ENCODE results near the gene EDAR.

DNA sequence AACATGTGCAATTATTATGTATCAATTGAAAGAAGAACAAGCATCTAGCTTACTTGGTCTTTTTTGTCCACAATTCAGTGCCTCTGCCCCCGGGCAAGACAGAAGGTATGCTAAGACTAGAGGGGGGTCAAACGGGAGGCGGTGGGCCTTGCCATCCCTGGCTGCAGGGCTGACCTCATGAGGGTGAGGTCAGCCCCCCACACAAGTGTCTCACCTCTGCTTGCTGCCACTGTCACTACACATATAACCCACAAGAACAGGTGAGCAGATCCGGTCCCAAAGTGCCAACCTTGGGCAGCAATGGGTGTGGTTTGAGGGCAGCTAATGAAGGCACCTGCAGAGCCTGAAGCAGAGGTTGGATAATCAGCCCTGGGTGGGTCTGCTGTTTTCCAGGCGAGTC, 71.5 kb downstream of the EDAR start:
- TF ChIP-seq, protein P1, sequence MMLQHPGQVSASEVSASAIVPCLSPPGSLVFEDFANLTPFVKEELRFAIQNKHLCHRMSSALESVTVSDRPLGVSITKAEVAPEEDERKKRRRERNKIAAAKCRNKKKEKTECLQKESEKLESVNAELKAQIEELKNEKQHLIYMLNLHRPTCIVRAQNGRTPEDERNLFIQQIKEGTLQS (IDR thresholded peaks at IDR 0.05; ENCODE audit: borderline replicate concordance, extremely low read depth, low read depth, low read length): no peak
- TF ChIP-seq, protein P2, sequence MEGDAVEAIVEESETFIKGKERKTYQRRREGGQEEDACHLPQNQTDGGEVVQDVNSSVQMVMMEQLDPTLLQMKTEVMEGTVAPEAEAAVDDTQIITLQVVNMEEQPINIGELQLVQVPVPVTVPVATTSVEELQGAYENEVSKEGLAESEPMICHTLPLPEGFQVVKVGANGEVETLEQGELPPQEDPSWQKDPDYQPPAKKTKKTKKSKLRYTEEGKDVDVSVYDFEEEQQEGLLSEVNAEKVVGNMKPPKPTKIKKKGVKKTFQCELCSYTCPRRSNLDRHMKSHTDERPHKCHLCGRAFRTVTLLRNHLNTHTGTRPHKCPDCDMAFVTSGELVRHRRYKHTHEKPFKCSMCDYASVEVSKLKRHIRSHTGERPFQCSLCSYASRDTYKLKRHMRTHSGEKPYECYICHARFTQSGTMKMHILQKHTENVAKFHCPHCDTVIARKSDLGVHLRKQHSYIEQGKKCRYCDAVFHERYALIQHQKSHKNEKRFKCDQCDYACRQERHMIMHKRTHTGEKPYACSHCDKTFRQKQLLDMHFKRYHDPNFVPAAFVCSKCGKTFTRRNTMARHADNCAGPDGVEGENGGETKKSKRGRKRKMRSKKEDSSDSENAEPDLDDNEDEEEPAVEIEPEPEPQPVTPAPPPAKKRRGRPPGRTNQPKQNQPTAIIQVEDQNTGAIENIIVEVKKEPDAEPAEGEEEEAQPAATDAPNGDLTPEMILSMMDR (IDR thresholded peaks at IDR 0.05 in 2 of 3, conservative IDR thresholded peaks at IDR 0.05 in 1 of 3; ENCODE audit: control insufficient read depth in 2 of 3, extremely low read depth in 1 of 3, insufficient read depth in 1 of 3, low read depth in 3 of 3, low read length in 3 of 3): no peak
- TF ChIP-seq POLR2A (IDR thresholded peaks at IDR 0.05; ENCODE audit: low read depth, low read length) (no peak), RAD21 (IDR thresholded peaks at IDR 0.05; ENCODE audit: insufficient read depth, low read depth, low read length) (no peak), SMC3 (IDR thresholded peaks at IDR 0.05; ENCODE audit: borderline replicate concordance, low read length) (no peak), STAT1 (conservative IDR thresholded peaks at IDR 0.05) (no peak), EP300 (IDR thresholded peaks at IDR 0.05; ENCODE audit: borderline replicate concordance in 1 of 2, control insufficient read depth in 1 of 2, low read depth in 2 of 2, low read length in 2 of 2) (no peak), POLR2AphosphoS5 (IDR thresholded peaks at IDR 0.05; ENCODE audit: low read length) (no peak)
- TF ChIP-seq, protein P3, sequence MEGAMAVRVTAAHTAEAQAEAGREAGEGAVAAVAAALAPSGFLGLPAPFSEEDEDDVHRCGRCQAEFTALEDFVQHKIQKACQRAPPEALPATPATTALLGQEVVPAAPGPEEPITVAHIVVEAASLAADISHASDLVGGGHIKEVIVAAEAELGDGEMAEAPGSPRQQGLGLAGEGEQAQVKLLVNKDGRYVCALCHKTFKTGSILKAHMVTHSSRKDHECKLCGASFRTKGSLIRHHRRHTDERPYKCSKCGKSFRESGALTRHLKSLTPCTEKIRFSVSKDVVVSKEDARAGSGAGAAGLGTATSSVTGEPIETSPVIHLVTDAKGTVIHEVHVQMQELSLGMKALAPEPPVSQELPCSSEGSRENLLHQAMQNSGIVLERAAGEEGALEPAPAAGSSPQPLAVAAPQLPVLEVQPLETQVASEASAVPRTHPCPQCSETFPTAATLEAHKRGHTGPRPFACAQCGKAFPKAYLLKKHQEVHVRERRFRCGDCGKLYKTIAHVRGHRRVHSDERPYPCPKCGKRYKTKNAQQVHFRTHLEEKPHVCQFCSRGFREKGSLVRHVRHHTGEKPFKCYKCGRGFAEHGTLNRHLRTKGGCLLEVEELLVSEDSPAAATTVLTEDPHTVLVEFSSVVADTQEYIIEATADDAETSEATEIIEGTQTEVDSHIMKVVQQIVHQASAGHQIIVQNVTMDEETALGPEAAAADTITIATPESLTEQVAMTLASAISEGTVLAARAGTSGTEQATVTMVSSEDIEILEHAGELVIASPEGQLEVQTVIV (IDR thresholded peaks at IDR 0.05; ENCODE audit: borderline replicate concordance, partially characterized antibody): no peak
